ENCODE results near the gene HSD11B1.
A peak's percentile ranks its signal among the peaks of the same experiment; 100 is the strongest.

The HSD11B1 gene

GRCh38 chr1:209772126-209772525 is 67.5 kb downstream of the HSD11B1 start:
- Histone ChIP-seq H3K36me3 (peaks cover 4% of the 10 kb centered on the region; the same call in 1 of the 2 replicates), H3K9me3 (no peaks in the 10 kb centered on the region), H3K4me1 (peaks cover 57% of the 10 kb centered on the region)

GRCh38 chr1:209774592-209774991 is 69.9 kb downstream of the HSD11B1 start:
- Histone ChIP-seq H3K9me3 (no peaks in the 10 kb centered on the region), H3K4me2 (peak overlapping the region; percentile 54), H3K9ac (no peak overlapping the region), H3K36me3 (peaks cover 27% of the 10 kb centered on the region), H3K27me3 (no peaks in the 10 kb centered on the region), H3K4me1 (peaks cover 33% of the 10 kb centered on the region), H3K4me3 (no peak overlapping the region), H3K27ac (no peak overlapping the region), H4K20me1 (no peaks in the 10 kb centered on the region)
- TF ChIP-seq Cebpa-rat (IDR thresholded peaks at IDR 0.05) = no peak

More at GRCh38 chr1:209772126-209772525, 67.5 kb downstream of the HSD11B1 start:
- H3K4me2 ChIP-seq = no peak overlapping the region
- no peaks in the 10 kb centered on the region for H3K27me3 ChIP-seq
- H3K27ac ChIP-seq = no peak overlapping the region
- H3K9ac ChIP-seq = no peak overlapping the region
- H4K20me1 ChIP-seq = no peaks in the 10 kb centered on the region
- no peak for TF ChIP-seq Cebpa-rat (IDR thresholded peaks at IDR 0.05)
- no peak overlapping the region for H3K4me3 ChIP-seq

- Histone ChIP-seq H3K27ac (peak overlapping the region; percentile 19; the same call in 1 of the 2 replicates), H3K9ac (no peak overlapping the region), H3K4me1 (peaks cover 22% of the 10 kb centered on the region), H3K9me3 (no peaks in the 10 kb centered on the region), H3K4me3 (no peak overlapping the region), H3K4me2 (peak overlapping the region; percentile 54), H4K20me1 (no peaks in the 10 kb centered on the region), H3K27me3 (no peaks in the 10 kb centered on the region), H3K36me3 (peaks cover 29% of the 10 kb centered on the region)
- TF ChIP-seq Cebpa-rat (IDR thresholded peaks at IDR 0.05) = no peak
These were observed 71.0 kb downstream of the HSD11B1 start for GRCh38 chr1:209775678-209776077.

- Histone ChIP-seq H3K27ac (no peak overlapping the region), H3K27me3 (no peaks in the 10 kb centered on the region), H4K20me1 (no peaks in the 10 kb centered on the region), H3K9ac (no peak overlapping the region), H3K4me2 (no peak overlapping the region), H3K9me3 (no peaks in the 10 kb centered on the region), H3K4me1 (peaks cover 22% of the 10 kb centered on the region), H3K4me3 (no peak overlapping the region), H3K36me3 (peaks cover 45% of the 10 kb centered on the region)
- TF ChIP-seq Cebpa-rat (IDR thresholded peaks at IDR 0.05) = no peak
These were observed 72.9 kb downstream of the HSD11B1 start for GRCh38 chr1:209777587-209777986.

GRCh38 chr1:209778102-209778501 is 73.5 kb downstream of the HSD11B1 start:
- Histone ChIP-seq H3K9ac (no peak overlapping the region), H3K4me1 (peaks cover 23% of the 10 kb centered on the region), H3K27ac (no peak overlapping the region), H3K4me3 (no peak overlapping the region), H4K20me1 (no peaks in the 10 kb centered on the region), H3K36me3 (peaks cover 50% of the 10 kb centered on the region), H3K9me3 (no peaks in the 10 kb centered on the region), H3K4me2 (no peak overlapping the region), H3K27me3 (no peaks in the 10 kb centered on the region)
- no peak for TF ChIP-seq Cebpa-rat (IDR thresholded peaks at IDR 0.05)

- Histone ChIP-seq H3K27me3 (no peaks in the 10 kb centered on the region), H4K20me1 (no peaks in the 10 kb centered on the region), H3K9me3 (no peaks in the 10 kb centered on the region), H3K4me2 (no peak overlapping the region), H3K4me3 (no peak overlapping the region), H3K9ac (no peak overlapping the region), H3K27ac (no peak overlapping the region), H3K4me1 (peaks cover 23% of the 10 kb centered on the region), H3K36me3 (peaks cover 53% of the 10 kb centered on the region)
- TF ChIP-seq Cebpa-rat (IDR thresholded peaks at IDR 0.05) = no peak
These were observed 75.6 kb downstream of the HSD11B1 start for GRCh38 chr1:209780268-209780667.

GRCh38 chr1:209783386-209783785 is 78.7 kb downstream of the HSD11B1 start:
- peak overlapping the region; percentile 81; the same call in 1 of the 2 replicates for H3K27ac ChIP-seq
- H3K9ac ChIP-seq = peak overlapping the region; percentile 86
- peak overlapping the region; percentile 84 for H3K4me2 ChIP-seq

More at GRCh38 chr1:209783386-209783785, 78.7 kb downstream of the HSD11B1 start:
- Histone ChIP-seq H3K27me3 (no peaks in the 10 kb centered on the region), H3K36me3 (peaks cover 38% of the 10 kb centered on the region), H3K4me3 (peak overlapping the region; percentile 70), H3K4me1 (peaks cover 15% of the 10 kb centered on the region), H3K9me3 (no peaks in the 10 kb centered on the region), H4K20me1 (no peaks in the 10 kb centered on the region)
- TF ChIP-seq Cebpa-rat (IDR thresholded peaks at IDR 0.05) = no peak

Data from BLaER1 (cell line).